MM.1S (cell line): Measurements from ENCODE around the gene EMSY.

ENCODE experiments used
- DNase-seq: peaks from one replicate; pipeline ENCODE4 v3.0.0-alpha.2; 2015
- H2AFZ ChIP-seq: fragments of 300-600 bp; sonication (generic); 2 replicates; pipeline ENCODE4 v1.6.0; 2016; ENCODE audit warnings: antibody characterized with exemption, low read length
- H3F3A ChIP-seq: fragments of 300-600 bp; sonication (generic); 2 replicates; pipeline ENCODE4 v1.6.1; 2016; ENCODE audit warnings: mild to moderate bottlenecking, antibody characterized with exemption, low read length, moderate library complexity, mixed read lengths; ENCODE audit not compliant: insufficient read depth
- H3K27ac ChIP-seq: fragments of 300-600 bp; sonication (generic); 2 replicates; pipeline ENCODE4 v1.5.1; 2016; ENCODE audit warnings: mild to moderate bottlenecking, low read length
- H3K27me3 ChIP-seq: fragments of 300-600 bp; sonication (generic); replicated peaks from 2 replicates; pipeline ENCODE4 v1.6.0; 2016; ENCODE audit warnings: low read length; ENCODE audit not compliant: insufficient read depth
- H3K36me3 ChIP-seq: fragments of 300-600 bp; sonication (generic); replicated peaks from 2 replicates; pipeline ENCODE4 v1.6.1; 2016; ENCODE audit warnings: mild to moderate bottlenecking, low read length, mixed read lengths; ENCODE audit not compliant: insufficient read depth
- H3K4me1 ChIP-seq: fragments of 300-600 bp; sonication (generic); 2 replicates; pipeline ENCODE4 v1.6.1; 2016; ENCODE audit warnings: low read length, mixed read lengths
- H3K4me2 ChIP-seq: fragments of 300-600 bp; sonication (generic); 2 replicates; pipeline ENCODE4 v1.6.0; 2016; ENCODE audit warnings: low read depth, low read length
- H3K4me3 ChIP-seq: fragments of 300-600 bp; sonication (generic); 2 replicates; pipeline ENCODE4 v1.5.1; 2016; ENCODE audit warnings: low read length, mixed read lengths
- H3K79me2 ChIP-seq: fragments of 300-600 bp; sonication (generic); 2 replicates; pipeline ENCODE4 v1.6.1; 2016; ENCODE audit warnings: mixed run types, low read length, mixed read lengths
- H3K9ac ChIP-seq: fragments of 300-600 bp; sonication (generic); 2 replicates; pipeline ENCODE4 v1.6.1; 2016; ENCODE audit warnings: low read length, mixed read lengths
- H3K9me2 ChIP-seq: fragments of 300-600 bp; sonication (generic); replicated peaks from 2 replicates; pipeline ENCODE4 v1.6.1; 2016; ENCODE audit warnings: mild to moderate bottlenecking, low read length, mixed read lengths; ENCODE audit not compliant: insufficient read depth
- H3K9me3 ChIP-seq: fragments of 300-600 bp; sonication (generic); replicated peaks from 2 replicates; pipeline ENCODE4 v1.6.1; 2016; ENCODE audit warnings: mild to moderate bottlenecking, low read length, mixed read lengths; ENCODE audit not compliant: insufficient read depth
- H4K20me1 ChIP-seq: fragments of 300-600 bp; sonication (generic); 2 replicates; pipeline ENCODE4 v1.6.1; 2016; ENCODE audit warnings: mild to moderate bottlenecking, low read length, moderate library complexity, mixed read lengths; ENCODE audit not compliant: insufficient read depth
- CTCF ChIP-seq: fragments of 300-600 bp; sonication (generic); IDR thresholded peaks from 2 replicates; pipeline ENCODE4 v1.5.1; 2016; ENCODE audit warnings: antibody characterized with exemption, low read length, mixed read lengths
- EZH2 ChIP-seq: fragments of 300-600 bp; sonication (generic); optimal IDR thresholded peaks from 2 replicates; pipeline ENCODE3; 2017; ENCODE audit warnings: low read depth, mild to moderate bottlenecking, antibody characterized with exemption, low read length, mixed read lengths
- EZH2phosphoT487 ChIP-seq: fragments of 300-600 bp; sonication (generic); IDR thresholded peaks from 2 replicates; pipeline ENCODE4 v1.6.1; 2018; ENCODE audit warnings: antibody characterized with exemption, low read length

EMSY gene

GRCh38 chr11:76553554-76554476 is 109.0 kb downstream of the EMSY start:
- no peaks in the 10 kb centered on the region for H3K36me3 ChIP-seq
- no peak overlapping the region for H3K4me2 ChIP-seq
- no peak overlapping the region for H2AFZ ChIP-seq
- H3K9me2 ChIP-seq, result no peaks in the 10 kb centered on the region
- no peak overlapping the region for H3K9ac ChIP-seq
- TF ChIP-seq EZH2, result no peak
- TF ChIP-seq CTCF, result no peak
- no peak for TF ChIP-seq EZH2phosphoT487
- no peaks in the 10 kb centered on the region for H3K9me3 ChIP-seq
- no peaks in the 10 kb centered on the region for H3K27me3 ChIP-seq
- no peak overlapping the region for H3K4me3 ChIP-seq
- H3F3A ChIP-seq, result no peaks in the 10 kb centered on the region
- H4K20me1 ChIP-seq, result no peaks in the 10 kb centered on the region
- H3K79me2 ChIP-seq, result no peaks in the 10 kb centered on the region
- no peak overlapping the region for H3K27ac ChIP-seq
- no peak for DNase-seq
- no peaks in the 10 kb centered on the region for H3K4me1 ChIP-seq

- H3K27me3 ChIP-seq, result no peaks in the 10 kb centered on the region
Measured at GRCh38 chr11:76554767-76555166, 109.9 kb downstream of the EMSY start.

GRCh38 chr11:76557466-76557865 is 112.6 kb downstream of the EMSY start:
- no peak overlapping the region for H3K9ac ChIP-seq
- no peaks in the 10 kb centered on the region for H3K36me3 ChIP-seq
- no peaks in the 10 kb centered on the region for H4K20me1 ChIP-seq
- no peaks in the 10 kb centered on the region for H3K9me3 ChIP-seq
- no peaks in the 10 kb centered on the region for H3F3A ChIP-seq
- H3K9me2 ChIP-seq, result no peaks in the 10 kb centered on the region
- H3K4me3 ChIP-seq, result no peak overlapping the region
- no peaks in the 10 kb centered on the region for H3K79me2 ChIP-seq
- H3K4me2 ChIP-seq, result no peak overlapping the region
- H3K4me1 ChIP-seq, result no peaks in the 10 kb centered on the region
- H3K27ac ChIP-seq, result no peak overlapping the region
- no peaks in the 10 kb centered on the region for H3K27me3 ChIP-seq
- TF ChIP-seq CTCF (no peak), EZH2 (no peak), EZH2phosphoT487 (no peak)
- H2AFZ ChIP-seq, result no peak overlapping the region
- no peak for DNase-seq

More at GRCh38 chr11:76554767-76555166, 109.9 kb downstream of the EMSY start:
- Histone ChIP-seq H3K36me3 (no peaks in the 10 kb centered on the region), H3K4me3 (no peak overlapping the region), H4K20me1 (no peaks in the 10 kb centered on the region), H3K27ac (no peak overlapping the region), H3K9me2 (no peaks in the 10 kb centered on the region), H2AFZ (no peak overlapping the region), H3K4me2 (no peak overlapping the region), H3K9ac (no peak overlapping the region), H3K4me1 (no peaks in the 10 kb centered on the region), H3F3A (no peaks in the 10 kb centered on the region), H3K79me2 (no peaks in the 10 kb centered on the region), H3K9me3 (no peaks in the 10 kb centered on the region)
- TF ChIP-seq EZH2 (no peak), EZH2phosphoT487 (no peak), CTCF (no peak)
- DNase-seq, result no peak
